Keratinocyte (primary cell): ENCODE data around the gene PRKCE.

Experiments
- EZH2 ChIP-seq: IDR thresholded peaks from one replicate; pipeline ENCODE4 v1.6.1; 2012; ENCODE audit warnings: inconsistent platforms, mild to moderate bottlenecking, low read length, moderate library complexity
- TF ChIP-seq, protein P1 (sequence below), 3 experiments: IDR thresholded peaks in 1 of 3; conservative IDR thresholded peaks in 1 of 3; optimal IDR thresholded peaks in 1 of 3; 2 replicates in 2 of 3; 3 replicates in 1 of 3; pipeline versions ENCODE3 to v1.5.1; 2011; ENCODE audit warnings: low read length in 3 of 3, mild to moderate bottlenecking in 3 of 3, moderate library complexity in 2 of 3, control low read depth in 1 of 3, inconsistent platforms in 1 of 3; ENCODE audit not compliant: insufficient read depth in 2 of 3; ENCODE audit errors: extremely low read depth in 1 of 3

DNA sequence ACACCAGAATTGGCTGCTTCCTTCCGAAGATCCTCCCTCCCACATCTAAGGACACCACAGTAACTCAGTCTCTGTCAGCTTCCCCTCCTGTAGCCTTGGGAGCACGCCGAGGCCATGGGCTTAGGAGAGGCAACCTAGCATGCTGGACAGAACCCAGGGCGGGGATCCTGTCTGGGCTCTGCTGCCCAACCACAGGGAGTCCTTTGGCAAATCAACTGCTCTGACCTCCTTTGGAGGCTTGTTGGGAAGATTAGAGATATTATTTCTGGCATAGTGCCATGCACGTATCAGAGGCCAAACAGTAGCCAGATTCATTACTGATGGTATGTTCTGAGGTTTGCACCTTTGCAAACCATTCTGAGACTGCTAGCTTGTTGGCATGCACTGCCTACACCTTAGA is 383.1 kb downstream of the PRKCE start:
- TF ChIP-seq, protein P1, sequence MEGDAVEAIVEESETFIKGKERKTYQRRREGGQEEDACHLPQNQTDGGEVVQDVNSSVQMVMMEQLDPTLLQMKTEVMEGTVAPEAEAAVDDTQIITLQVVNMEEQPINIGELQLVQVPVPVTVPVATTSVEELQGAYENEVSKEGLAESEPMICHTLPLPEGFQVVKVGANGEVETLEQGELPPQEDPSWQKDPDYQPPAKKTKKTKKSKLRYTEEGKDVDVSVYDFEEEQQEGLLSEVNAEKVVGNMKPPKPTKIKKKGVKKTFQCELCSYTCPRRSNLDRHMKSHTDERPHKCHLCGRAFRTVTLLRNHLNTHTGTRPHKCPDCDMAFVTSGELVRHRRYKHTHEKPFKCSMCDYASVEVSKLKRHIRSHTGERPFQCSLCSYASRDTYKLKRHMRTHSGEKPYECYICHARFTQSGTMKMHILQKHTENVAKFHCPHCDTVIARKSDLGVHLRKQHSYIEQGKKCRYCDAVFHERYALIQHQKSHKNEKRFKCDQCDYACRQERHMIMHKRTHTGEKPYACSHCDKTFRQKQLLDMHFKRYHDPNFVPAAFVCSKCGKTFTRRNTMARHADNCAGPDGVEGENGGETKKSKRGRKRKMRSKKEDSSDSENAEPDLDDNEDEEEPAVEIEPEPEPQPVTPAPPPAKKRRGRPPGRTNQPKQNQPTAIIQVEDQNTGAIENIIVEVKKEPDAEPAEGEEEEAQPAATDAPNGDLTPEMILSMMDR (optimal IDR thresholded peaks at IDR 0.05 in 1 of 3, IDR thresholded peaks at IDR 0.05 in 1 of 3, conservative IDR thresholded peaks at IDR 0.05 in 1 of 3; ENCODE audit: extremely low read depth in 1 of 3, insufficient read depth in 2 of 3, low read length in 3 of 3) = no peak
- no peak for TF ChIP-seq EZH2
